Sigmoid colon (tissue), 7 donors: ENCODE results near the gene APBA1. TPM values are rescaled to one million over a fixed set of nuclear protein-coding genes. Genes with fewer than 3 reads are reported as not detected.

Source experiments
- DNase-seq: peaks from one replicate; pipeline ENCODE4 v3.0.0-alpha.2; 2019
- H3K27ac ChIP-seq, 4 donors: fragments of 200-600 bp; sonication (generic); one replicate each; pipeline ENCODE4 v1.5.1; 2016 to 2019; ENCODE audit warnings: mild to moderate bottlenecking in 1 of 4
- H3K27me3 ChIP-seq, 3 donors: fragments of 200-600 bp; sonication (generic); one replicate each; pipeline ENCODE4 v1.5.1; 2019; ENCODE audit warnings: mild to moderate bottlenecking in 1 of 3
- H3K36me3 ChIP-seq, 4 donors: fragments of 200-600 bp; sonication (generic); one replicate each; pipeline ENCODE4 v1.5.1; 2016 to 2019
- H3K4me1 ChIP-seq, 4 donors: fragments of 200-600 bp; sonication (generic); one replicate each; pipeline ENCODE4 v1.5.1; 2017 to 2019
- H3K4me3 ChIP-seq, 4 donors: fragments of 200-600 bp; sonication (generic); one replicate each; pipeline ENCODE4 v1.5.1; 2017 to 2019; ENCODE audit warnings: mild to moderate bottlenecking in 2 of 4, moderate library complexity in 1 of 4
- H3K9me3 ChIP-seq, 4 donors: fragments of 200-600 bp in 3 of 4; sonication (generic) in 3 of 4; one replicate each; pipeline versions ENCODE4 v1.5.1 to v1.6.1; 2013 to 2019
- CTCF ChIP-seq, 4 experiments: fragments of 450-650 bp in 3 of 4; fragments of 200-600 bp in 1 of 4; IDR thresholded peaks; one replicate each; pipeline ENCODE4 v1.5.1; 2016 to 2019; ENCODE audit warnings: antibody characterized with exemption in 4 of 4, mild to moderate bottlenecking in 3 of 4, moderate library complexity in 2 of 4
- EP300 ChIP-seq, 4 donors: sonication (generic); formaldehyde crosslinking; IDR thresholded peaks; one replicate each; pipeline ENCODE4 v1.6.1; 2017; ENCODE audit warnings: antibody characterized with exemption in 4 of 4
- POLR2A ChIP-seq, 2 donors: fragments of 450-650 bp; IDR thresholded peaks; one replicate each; pipeline ENCODE4 v1.6.1; 2016; ENCODE audit warnings: antibody characterized with exemption in 2 of 2, mild to moderate bottlenecking in 2 of 2, moderate library complexity in 2 of 2
- POLR2AphosphoS5 ChIP-seq, 4 donors: sonication (generic); formaldehyde crosslinking; IDR thresholded peaks; one replicate each; pipeline ENCODE4 v1.6.1; 2017; ENCODE audit warnings: antibody characterized with exemption in 4 of 4
- whole genome bisulfite sequencing, 2 donors: extraction: QIAGEN DNeasy Blood & Tissue Kit; methylation state at CpG; one replicate each; pipeline ENCODE4 v1.1.7; 2013; 5-methylcytosine and 5-hydroxymethylcytosine counted together
- intact Hi-C: fragments of 100-400 bp; cut with DNase I; formaldehyde crosslinking; loops from one replicate; pipeline ENCODE4 v1.15.1; 2023
- polyA plus RNA-seq, 3 donors: library from polyadenylated mRNA; stranded (reverse); fragments of 200-250 nt; gene quantifications; one replicate each; pipeline ENCODE4 v1.2.3, GENCODE V29; 2013
- total RNA-seq, 4 donors: library from RNA; depleted of rRNA; stranded (reverse); fragments of >200 nt; gene quantifications; one replicate each; pipeline ENCODE4 v1.1.0, GENCODE V29; 2016
- donor health status: healthy with polysubstance abuse.
- donor health status: Bipolar disorder and iron deficiency.
- donor health status: healthy.

APBA1 gene
- total and polyA plus RNA-seq, 7 donors, result 1.7 to 6.7 (median 4.2) TPM

DNA sequence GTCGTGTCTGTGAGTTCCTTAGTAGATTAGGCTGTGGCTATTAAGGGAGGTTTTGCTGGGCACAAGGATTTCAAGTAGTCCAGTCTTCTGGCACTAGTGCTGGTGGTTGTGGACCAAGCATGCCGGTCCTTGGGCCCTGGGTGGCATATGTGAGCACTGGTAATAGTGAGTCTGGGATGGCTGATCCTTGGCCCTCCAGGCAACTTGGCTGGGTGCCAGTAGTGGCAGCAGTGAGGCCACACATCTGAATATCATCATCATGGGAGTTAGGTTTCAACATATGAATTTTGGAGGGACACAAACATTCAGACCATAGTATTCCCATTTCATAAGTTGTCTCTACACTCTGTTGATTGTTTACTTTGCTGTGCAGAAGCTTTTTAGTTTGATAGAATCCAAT lies 25.3 kb upstream of the APBA1 start:
- H3K4me3 ChIP-seq, result no peak overlapping the region
- no peak for TF ChIP-seq POLR2AphosphoS5 (IDR thresholded peaks at IDR 0.05)
- no peak for TF ChIP-seq CTCF (IDR thresholded peaks at IDR 0.05)
- no peak for TF ChIP-seq POLR2A (IDR thresholded peaks at IDR 0.05)
- no peak for TF ChIP-seq EP300 (IDR thresholded peaks at IDR 0.05)
- WGBS, 2 donors, result 90 to 92% methylated on average over 2 of the region's 2 CpGs
- no peak for DNase-seq
- no peak overlapping the region for H3K27ac ChIP-seq
- no peaks in the 10 kb centered on the region for H3K27me3 ChIP-seq
- peaks cover 0 to 12% (median 7%) of the 10 kb centered on the region in 4 donors for H3K9me3 ChIP-seq
- intact Hi-C loops, result no loop called here
- no peaks in the 10 kb centered on the region for H3K36me3 ChIP-seq
- H3K4me1 ChIP-seq, result no peaks in the 10 kb centered on the region

DNA sequence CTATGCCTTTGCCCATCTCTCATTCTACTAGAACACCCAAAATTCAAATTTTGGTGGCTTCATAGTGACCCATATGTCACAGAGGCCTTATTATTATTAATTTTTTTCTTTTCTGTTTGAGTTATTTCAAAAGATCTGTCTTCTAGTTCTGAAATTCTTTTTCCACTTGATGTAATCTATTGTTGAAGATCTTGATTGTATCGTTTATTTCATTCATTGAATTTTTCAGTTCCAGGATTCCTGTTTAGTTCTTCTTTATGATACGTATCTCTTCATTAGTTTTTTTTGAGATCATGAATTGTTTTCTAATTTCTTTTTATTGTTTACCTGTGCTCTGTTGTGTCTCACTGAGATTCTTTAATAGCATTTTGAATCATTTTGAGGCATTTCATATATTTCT lies 24.6 kb upstream of the APBA1 start:
- WGBS, 2 donors, result 96 to 98% methylated on average over 2 of the region's 2 CpGs
- H3K4me3 ChIP-seq, result no peak overlapping the region
- TF ChIP-seq POLR2A (IDR thresholded peaks at IDR 0.05), result no peak
- no peak for TF ChIP-seq EP300 (IDR thresholded peaks at IDR 0.05)
- TF ChIP-seq CTCF (IDR thresholded peaks at IDR 0.05), result no peak
- TF ChIP-seq POLR2AphosphoS5 (IDR thresholded peaks at IDR 0.05), result no peak
- no peaks in the 10 kb centered on the region for H3K36me3 ChIP-seq
- H3K9me3 ChIP-seq, result peaks cover 0 to 12% (median 7%) of the 10 kb centered on the region in 4 donors
- no peaks in the 10 kb centered on the region for H3K27me3 ChIP-seq
- no peak overlapping the region for H3K27ac ChIP-seq
- no peak for DNase-seq
- no peaks in the 10 kb centered on the region for H3K4me1 ChIP-seq
- intact Hi-C loops, result no loop called here

DNA sequence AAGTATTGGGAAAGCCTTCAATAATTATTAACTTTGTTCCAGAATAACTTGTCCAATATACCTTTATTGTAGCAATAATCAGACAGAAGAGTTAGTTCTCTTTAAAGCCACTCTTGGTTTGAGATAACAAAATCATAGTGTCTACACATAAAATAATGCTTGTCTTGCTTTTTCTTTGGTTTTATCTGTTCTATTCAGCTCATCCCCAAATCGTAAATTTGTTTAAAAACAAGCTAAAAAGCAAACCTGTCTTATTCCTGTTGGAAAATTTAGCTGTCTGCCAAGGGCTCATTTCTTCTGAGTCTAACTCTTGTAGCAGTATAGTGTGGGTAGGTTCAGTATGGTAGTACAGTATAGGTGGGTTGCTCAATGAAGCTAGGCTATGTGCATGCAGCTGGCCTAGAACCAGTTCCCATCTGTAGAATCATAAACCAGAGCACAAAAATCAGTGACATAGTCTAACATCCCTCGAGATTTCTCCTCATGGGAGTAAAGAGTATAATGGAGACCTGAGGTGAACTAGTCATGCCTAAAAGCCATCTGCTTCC lies 17.9 kb upstream of the APBA1 start:
- no peak overlapping the region for H3K27ac ChIP-seq
- DNase-seq, result no peak
- no peaks in the 10 kb centered on the region for H3K36me3 ChIP-seq
- TF ChIP-seq POLR2A (IDR thresholded peaks at IDR 0.05) (no peak), EP300 (IDR thresholded peaks at IDR 0.05) (no peak), CTCF (IDR thresholded peaks at IDR 0.05) (no peak), POLR2AphosphoS5 (IDR thresholded peaks at IDR 0.05) (no peak)
- peaks cover 0 to 3% (median 0%) of the 10 kb centered on the region in 4 donors for H3K9me3 ChIP-seq
- no peaks in the 10 kb centered on the region for H3K27me3 ChIP-seq
- intact Hi-C loops, result no loop called here
- no peak overlapping the region for H3K4me3 ChIP-seq
- H3K4me1 ChIP-seq, result no peaks in the 10 kb centered on the region
- 16 to 59% methylated on average over 2 of the region's 2 CpGs for WGBS, 2 donors

DNA sequence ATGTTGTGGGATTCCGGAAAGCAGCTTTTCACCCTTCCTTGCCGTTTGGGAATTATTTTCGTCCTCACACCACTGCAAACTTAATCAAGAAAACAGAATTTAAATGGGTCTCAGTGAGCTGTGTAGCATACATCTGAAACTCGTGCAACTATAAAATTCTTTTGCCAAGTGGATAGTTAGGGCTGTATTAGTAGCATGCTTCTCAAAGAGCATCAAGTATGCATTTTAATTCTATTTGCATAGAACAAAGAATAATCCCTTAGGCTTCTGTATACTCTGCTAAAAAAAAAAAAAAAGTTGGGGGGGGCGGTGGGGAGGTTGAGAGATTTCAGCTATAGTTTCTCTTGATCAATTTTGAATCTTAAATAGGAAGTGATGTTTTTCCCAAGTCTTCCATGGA lies 11.8 kb upstream of the APBA1 start:
- Histone ChIP-seq H3K9me3 (no peaks in the 10 kb centered on the region), H3K27ac (no peak overlapping the region), H3K4me1 (no peaks in the 10 kb centered on the region), H3K4me3 (no peak overlapping the region), H3K27me3 (no peaks in the 10 kb centered on the region), H3K36me3 (no peaks in the 10 kb centered on the region)
- no peak for DNase-seq
- intact Hi-C loops, result no loop called here
- 82 to 90% methylated on average over 5 of the region's 5 CpGs for WGBS, 2 donors
- TF ChIP-seq EP300 (IDR thresholded peaks at IDR 0.05) (no peak), POLR2A (IDR thresholded peaks at IDR 0.05) (no peak), CTCF (IDR thresholded peaks at IDR 0.05) (no peak), POLR2AphosphoS5 (IDR thresholded peaks at IDR 0.05) (no peak)
